ENCODE results near the gene AKNAD1.
A peak's percentile ranks its signal among the peaks of the same experiment; 100 is the strongest.

AKNAD1 gene

GRCh38 chr1:108817811-108818210, 39.1 kb downstream of the AKNAD1 start:
- no peak for DNase-seq (ENCODE audit: low read depth, low spot score)
- POLR2A ChIA-PET = no interaction called here
- TF ChIP-seq, protein P1, sequence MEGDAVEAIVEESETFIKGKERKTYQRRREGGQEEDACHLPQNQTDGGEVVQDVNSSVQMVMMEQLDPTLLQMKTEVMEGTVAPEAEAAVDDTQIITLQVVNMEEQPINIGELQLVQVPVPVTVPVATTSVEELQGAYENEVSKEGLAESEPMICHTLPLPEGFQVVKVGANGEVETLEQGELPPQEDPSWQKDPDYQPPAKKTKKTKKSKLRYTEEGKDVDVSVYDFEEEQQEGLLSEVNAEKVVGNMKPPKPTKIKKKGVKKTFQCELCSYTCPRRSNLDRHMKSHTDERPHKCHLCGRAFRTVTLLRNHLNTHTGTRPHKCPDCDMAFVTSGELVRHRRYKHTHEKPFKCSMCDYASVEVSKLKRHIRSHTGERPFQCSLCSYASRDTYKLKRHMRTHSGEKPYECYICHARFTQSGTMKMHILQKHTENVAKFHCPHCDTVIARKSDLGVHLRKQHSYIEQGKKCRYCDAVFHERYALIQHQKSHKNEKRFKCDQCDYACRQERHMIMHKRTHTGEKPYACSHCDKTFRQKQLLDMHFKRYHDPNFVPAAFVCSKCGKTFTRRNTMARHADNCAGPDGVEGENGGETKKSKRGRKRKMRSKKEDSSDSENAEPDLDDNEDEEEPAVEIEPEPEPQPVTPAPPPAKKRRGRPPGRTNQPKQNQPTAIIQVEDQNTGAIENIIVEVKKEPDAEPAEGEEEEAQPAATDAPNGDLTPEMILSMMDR (IDR thresholded peaks at IDR 0.05; ENCODE audit: insufficient read depth, low read length, missing control alignments) = no peak
- H3K4me3 ChIP-seq (ENCODE audit: low read depth, low read length) = no peak overlapping the region
- CTCF ChIA-PET = interaction anchor here (1.5 to 2.6 kb wide), 4 partner anchors 10 to 81 kb away, joined by 3 to 46 read pairs (median 10); no protein-coding TSS in a partner anchor

DNA sequence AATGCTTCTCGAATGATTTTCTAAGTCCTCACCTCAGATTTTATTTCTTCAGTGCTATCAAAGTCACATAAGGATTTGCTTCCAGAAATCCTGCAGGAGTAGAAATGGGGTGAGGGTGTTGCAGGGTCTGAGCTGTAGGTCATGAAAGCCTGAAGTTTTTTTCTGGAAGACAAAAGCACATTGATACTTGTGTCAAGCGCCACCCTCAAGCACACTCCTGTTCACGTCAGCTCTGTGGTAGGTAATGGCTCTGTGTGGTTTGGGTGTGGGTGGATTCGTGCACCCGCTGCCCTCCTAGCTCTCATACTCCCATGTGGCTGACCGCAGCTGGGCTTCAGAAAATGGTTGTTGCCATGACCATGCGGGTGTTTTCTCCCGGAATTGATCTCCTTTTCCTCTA, 39.9 kb downstream of the AKNAD1 start:
- TF ChIP-seq, protein P1 (IDR thresholded peaks at IDR 0.05; ENCODE audit: insufficient read depth, low read length, missing control alignments) = no peak
- H3K4me3 ChIP-seq (ENCODE audit: low read depth, low read length) = no peak overlapping the region
- no peak for DNase-seq (ENCODE audit: low read depth, low spot score)
- ChIA-PET CTCF (interaction anchor here (1.7 to 2.6 kb wide), 3 partner anchors 11 to 81 kb away, joined by 9 to 46 read pairs (median 11); no protein-coding TSS in a partner anchor), POLR2A (interaction anchor here (0.5 to 1.2 kb wide), 3 partner anchors 14 to 70 kb away, joined by 3 to 4 read pairs (median 3); partner anchors contain the start of gene STXBP3)

DNA sequence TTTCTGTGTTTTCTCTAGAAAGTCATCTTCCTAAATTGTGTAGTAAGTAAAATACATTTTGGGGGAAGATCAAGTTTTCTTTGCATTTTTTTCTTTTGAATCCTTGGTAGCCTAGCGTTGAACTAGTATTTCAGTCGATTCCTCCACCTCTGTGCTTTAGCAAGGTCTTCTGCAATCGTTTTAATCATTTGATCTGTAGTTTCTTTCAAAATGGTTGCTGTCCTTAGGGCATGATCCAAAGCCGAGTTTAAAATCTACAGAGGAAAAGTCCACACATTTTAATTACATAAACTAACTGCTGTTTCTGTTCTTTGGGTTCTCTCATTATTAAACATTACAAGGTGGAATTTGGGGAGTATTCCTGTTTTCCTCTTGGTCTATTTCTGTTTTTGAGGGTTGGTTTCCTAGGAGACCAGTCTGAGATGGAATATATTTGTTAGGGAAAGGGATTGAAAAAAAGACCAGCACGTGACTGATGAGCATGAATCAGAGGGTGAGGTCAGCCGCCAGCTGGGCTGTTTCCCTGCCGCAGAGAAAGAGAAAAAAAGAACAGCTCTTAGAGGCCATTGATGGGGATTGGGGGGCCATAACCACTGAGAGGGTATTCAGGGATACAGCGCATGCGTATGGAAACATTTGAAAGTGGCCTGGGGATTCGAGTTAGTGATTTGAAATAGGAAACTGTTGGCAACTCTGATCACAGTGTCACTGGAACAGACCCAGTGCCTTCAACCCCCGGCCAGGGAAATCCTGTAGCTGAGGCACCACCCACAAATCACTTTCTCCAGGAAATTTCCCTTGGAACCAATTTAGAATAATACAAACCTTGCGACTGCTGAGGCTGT, 40.6 kb downstream of the AKNAD1 start:
- TF ChIP-seq, protein P1 (IDR thresholded peaks at IDR 0.05; ENCODE audit: insufficient read depth, low read length, missing control alignments) = no peak
- POLR2A ChIA-PET = interaction anchor here (1.0 to 1.2 kb wide), 2 partner anchors 15 to 69 kb away, joined by 3 to 4 read pairs; partner anchors contain the start of gene STXBP3
- CTCF ChIA-PET = interaction anchor here (1.7 to 2.6 kb wide), 3 partner anchors 12 to 82 kb away, joined by 9 to 46 read pairs (median 11); no protein-coding TSS in a partner anchor
- H3K4me3 ChIP-seq (ENCODE audit: low read depth, low read length) = peak overlapping the region; percentile 6; the same call in 1 of the 2 replicates
- DNase-seq (ENCODE audit: low read depth, low spot score) = no peak

- CTCF ChIA-PET = no interaction called here
- POLR2A ChIA-PET = no interaction called here
- TF ChIP-seq, protein P1 (IDR thresholded peaks at IDR 0.05; ENCODE audit: insufficient read depth, low read length, missing control alignments) = no peak
- DNase-seq (ENCODE audit: low read depth, low spot score) = no peak
- H3K4me3 ChIP-seq (ENCODE audit: low read depth, low read length) = no peak overlapping the region
Observed at GRCh38 chr1:108815566-108815965, 41.3 kb downstream of the AKNAD1 start.

DNA sequence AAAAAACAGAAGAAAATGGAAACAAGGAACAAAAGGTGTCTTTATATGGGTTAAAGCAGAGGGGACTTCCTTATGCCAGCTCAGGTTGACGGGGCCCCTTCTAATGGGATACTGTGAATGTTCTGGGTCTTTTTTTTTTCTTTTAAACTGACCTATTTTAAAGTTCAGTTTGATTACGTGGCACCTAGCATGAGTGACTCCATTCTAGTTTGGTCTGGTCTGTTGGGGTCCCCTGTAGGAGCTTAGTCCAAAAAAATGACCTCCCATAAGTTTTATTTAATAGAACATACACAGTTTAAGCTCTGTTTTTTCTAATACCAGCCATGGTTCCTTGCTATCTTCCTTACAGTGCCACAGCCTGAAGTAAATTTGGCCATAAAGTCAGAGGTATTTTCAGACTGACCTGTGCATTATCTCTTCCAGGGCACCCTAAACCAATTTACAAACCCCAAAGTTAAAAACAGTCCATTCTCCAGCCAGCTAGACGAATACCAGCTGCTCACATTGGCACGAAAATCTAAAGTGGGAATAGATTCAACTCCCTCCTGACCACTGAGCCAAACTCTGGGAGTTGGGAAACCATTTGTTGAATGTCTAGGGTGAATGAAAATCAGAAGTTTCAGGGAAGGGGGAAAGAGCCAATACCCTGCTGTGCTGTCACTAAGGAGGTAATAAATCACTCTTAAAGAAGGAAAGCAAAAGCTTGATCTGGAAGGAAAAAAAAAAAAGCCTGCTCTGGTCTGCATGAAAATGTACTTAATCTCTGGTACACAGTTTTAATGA, 42.4 kb downstream of the AKNAD1 start:
- TF ChIP-seq, protein P1 (IDR thresholded peaks at IDR 0.05; ENCODE audit: insufficient read depth, low read length, missing control alignments) = no peak
- H3K4me3 ChIP-seq (ENCODE audit: low read depth, low read length) = no peak overlapping the region
- ChIA-PET POLR2A (interaction anchor here (0.9 kb wide), 1 partner anchor 15 kb away, joined by 3 read pairs; no protein-coding TSS in a partner anchor), CTCF (interaction anchor here (2.4 to 2.9 kb wide), 2 partner anchors 13 to 83 kb away, joined by 10 to 16 read pairs; no protein-coding TSS in a partner anchor)
- DNase-seq (ENCODE audit: low read depth, low spot score) = no peak
